ENCODE results near the gene FBLIM1. TPM values are rescaled to one million over a fixed set of nuclear protein-coding genes. Genes with fewer than 3 reads are reported as not detected.
"Not testable (repeated sequence)": the region's sequence is repeated elsewhere in the genome, so short reads cannot be mapped to it uniquely, and the experiment has no call there.

Gene FBLIM1
- total RNA-seq, 1 donor from 2014 or later: 89.1 TPM

- Histone ChIP-seq H3K4me1 (peaks cover 22% of the 10 kb centered on the region), H3K9me3 (replicated peaks) (no peaks in the 10 kb centered on the region), H3K27me3 (ENCODE audit: low read depth) (no peaks in the 10 kb centered on the region), H3K36me3 (no peaks in the 10 kb centered on the region), H3K4me3 (no peak overlapping the region), H3K27ac (replicated peaks) (no peak overlapping the region)
- TF ChIP-seq CTCF (IDR thresholded peaks at IDR 0.05; ENCODE audit: borderline replicate concordance): no peak
- DNase-seq: no peak
- intact Hi-C loops (cut with micrococcal nuclease): no loop called here
Measured at GRCh38 chr1:15802234-15802965, 43.8 kb downstream of the FBLIM1 start.

DNA sequence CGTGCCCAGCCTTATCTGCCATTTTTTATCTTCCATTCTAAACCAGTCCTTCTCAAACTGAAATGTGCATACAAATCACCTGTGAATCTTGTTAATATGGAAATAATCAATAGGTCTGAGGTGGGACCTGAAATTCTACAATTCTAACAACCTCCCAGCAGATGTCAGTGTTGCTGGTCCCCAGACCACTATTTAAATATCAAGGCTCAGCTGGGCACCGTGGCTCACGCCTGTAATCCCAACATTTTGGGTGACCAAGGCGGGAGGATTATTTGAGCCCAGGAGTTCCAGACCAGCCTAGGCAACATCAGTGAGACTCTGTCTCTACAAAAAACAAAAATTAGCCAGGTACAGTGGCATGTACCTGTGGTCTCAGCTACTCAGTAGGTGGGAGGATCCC, 44.8 kb downstream of the FBLIM1 start:
- intact Hi-C loops (cut with micrococcal nuclease): no loop called here
- peaks cover 22% of the 10 kb centered on the region for H3K4me1 ChIP-seq
- no peaks in the 10 kb centered on the region for H3K36me3 ChIP-seq
- DNase-seq: no peak
- no peak overlapping the region for H3K4me3 ChIP-seq
- H3K9me3 ChIP-seq (replicated peaks): no peaks in the 10 kb centered on the region
- no peaks in the 10 kb centered on the region for H3K27me3 ChIP-seq (ENCODE audit: low read depth)
- peak; percentile 48 for TF ChIP-seq CTCF (IDR thresholded peaks at IDR 0.05; ENCODE audit: borderline replicate concordance)
- H3K27ac ChIP-seq (replicated peaks): no peak overlapping the region

- no peaks in the 10 kb centered on the region for H3K9me3 ChIP-seq (replicated peaks)
- no peak for TF ChIP-seq CTCF (IDR thresholded peaks at IDR 0.05; ENCODE audit: borderline replicate concordance)
- intact Hi-C loops (cut with micrococcal nuclease): no loop called here
- no peaks in the 10 kb centered on the region for H3K36me3 ChIP-seq
- peaks cover 18% of the 10 kb centered on the region for H3K4me1 ChIP-seq
- no peaks in the 10 kb centered on the region for H3K27me3 ChIP-seq (ENCODE audit: low read depth)
- no peak overlapping the region for H3K4me3 ChIP-seq
- DNase-seq: no peak
- no peak overlapping the region for H3K27ac ChIP-seq (replicated peaks)
Measured at GRCh38 chr1:15804060-15804459, 45.5 kb downstream of the FBLIM1 start.

DNA sequence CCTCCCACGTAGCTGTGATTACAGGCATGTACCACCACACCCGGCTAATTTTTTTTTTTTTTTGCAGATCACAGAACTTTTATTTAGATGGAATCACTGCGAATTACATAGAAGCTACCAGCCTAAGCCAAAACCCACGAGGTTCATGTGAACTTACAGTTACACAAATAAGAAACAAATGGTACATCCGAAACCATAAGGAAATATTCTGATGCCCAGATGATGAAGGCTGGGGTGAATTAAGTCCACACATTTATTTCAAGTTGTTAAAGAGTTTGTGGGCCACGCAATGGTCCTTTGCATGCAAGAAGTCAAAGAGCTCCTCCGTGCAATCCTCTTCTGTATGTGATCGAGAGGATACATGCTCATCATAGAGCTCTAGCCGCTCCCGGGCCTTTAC, 48.5 kb downstream of the FBLIM1 start:
- DNase-seq: no peak
- TF ChIP-seq CTCF (IDR thresholded peaks at IDR 0.05; ENCODE audit: borderline replicate concordance): no peak

GRCh38 chr1:15807549-15807948, 49.0 kb downstream of the FBLIM1 start, which contains the start of gene UQCRHL:
TSS of gene UQCRHL (minus strand) at chr1:15807649. CDS start at chr1:15807649, 0 bp downstream.
- H3K9me3 ChIP-seq (replicated peaks); H3K27ac ChIP-seq (replicated peaks); H3K4me1 ChIP-seq; intact Hi-C loops (cut with micrococcal nuclease); DNase-seq; H3K27me3 ChIP-seq (ENCODE audit: low read depth); H3K36me3 ChIP-seq; H3K4me3 ChIP-seq: not testable (repeated sequence)

More for the DNA sequence above, 48.5 kb downstream of the FBLIM1 start:
- Histone ChIP-seq H3K9me3 (replicated peaks) (no peaks in the 10 kb centered on the region), H3K4me1 (no peaks in the 10 kb centered on the region), H3K27ac (replicated peaks) (no peak overlapping the region), H3K4me3 (no peak overlapping the region), H3K36me3 (no peaks in the 10 kb centered on the region), H3K27me3 (ENCODE audit: low read depth) (no peaks in the 10 kb centered on the region)
- intact Hi-C loops (cut with micrococcal nuclease): no loop called here

GRCh38 chr1:15808955-15809354, 50.4 kb downstream of the FBLIM1 start:
- Histone ChIP-seq H3K9me3 (replicated peaks) (no peaks in the 10 kb centered on the region), H3K4me1 (no peaks in the 10 kb centered on the region), H3K36me3 (no peaks in the 10 kb centered on the region), H3K4me3 (no peak overlapping the region), H3K27me3 (ENCODE audit: low read depth) (no peaks in the 10 kb centered on the region), H3K27ac (replicated peaks) (no peak overlapping the region)
- no peak for DNase-seq
- no peak for TF ChIP-seq CTCF (IDR thresholded peaks at IDR 0.05; ENCODE audit: borderline replicate concordance)
- intact Hi-C loops (cut with micrococcal nuclease): no loop called here
